HG03097 (cell line): Measurements from ENCODE around the gene GPX7.

Experiments
- ATAC-seq: cut with Tn5 transposase; IDR thresholded peaks from one replicate; pipeline ENCODE4 v1.9.1; 2021; ENCODE audit not compliant: unreplicated experiment, low FRiP score

Gene GPX7

DNA sequence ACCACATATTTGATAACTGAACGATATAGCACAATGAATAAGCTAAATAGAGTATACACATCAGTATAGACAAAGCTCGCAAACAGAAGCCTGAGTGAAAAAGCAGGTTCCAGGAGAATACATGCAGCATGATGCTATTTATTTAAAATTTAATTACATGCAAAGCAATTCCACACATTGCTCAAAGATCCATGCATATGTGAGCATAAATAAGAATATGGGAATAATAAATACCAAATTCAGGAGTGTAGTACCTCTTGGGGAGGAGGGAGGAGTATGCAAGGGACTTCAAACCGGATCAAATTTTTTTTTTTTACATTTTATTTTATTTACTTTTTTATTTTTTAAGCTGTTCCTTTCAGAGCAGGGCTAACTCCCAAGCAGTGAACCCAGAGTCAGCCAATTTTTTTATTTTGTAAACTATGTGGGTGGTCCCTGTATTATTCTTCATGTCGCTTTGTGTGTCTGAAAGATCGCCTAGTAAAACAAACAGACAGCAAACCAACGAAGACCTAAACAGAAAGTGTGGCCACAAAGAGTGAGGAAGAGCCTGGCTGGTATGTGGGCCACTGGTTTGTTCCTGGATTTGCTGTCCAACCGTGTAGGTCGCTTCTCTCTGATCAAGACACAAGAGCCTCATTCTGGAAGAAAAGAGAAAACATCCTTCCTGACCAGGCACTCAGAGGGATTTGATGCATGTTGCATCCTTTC, 26.6 kb downstream of the GPX7 start:
- no peak for ATAC-seq

DNA sequence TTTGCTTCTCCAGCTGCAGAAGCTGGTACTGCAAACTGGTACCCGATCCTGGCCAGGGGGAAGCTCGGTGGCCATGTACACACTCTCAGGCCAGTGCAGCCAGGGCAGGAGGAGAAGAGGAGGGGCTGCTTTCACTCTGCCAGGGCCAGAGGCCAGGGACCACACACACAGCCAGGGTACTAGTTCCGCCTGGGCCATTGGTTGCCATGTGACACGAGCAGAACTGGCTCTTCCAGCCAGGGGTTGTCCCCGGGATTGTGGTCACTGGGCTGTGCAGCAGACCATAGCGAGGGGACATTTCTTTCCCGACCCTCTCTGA, 27.1 kb downstream of the GPX7 start:
- ATAC-seq: no peak

DNA sequence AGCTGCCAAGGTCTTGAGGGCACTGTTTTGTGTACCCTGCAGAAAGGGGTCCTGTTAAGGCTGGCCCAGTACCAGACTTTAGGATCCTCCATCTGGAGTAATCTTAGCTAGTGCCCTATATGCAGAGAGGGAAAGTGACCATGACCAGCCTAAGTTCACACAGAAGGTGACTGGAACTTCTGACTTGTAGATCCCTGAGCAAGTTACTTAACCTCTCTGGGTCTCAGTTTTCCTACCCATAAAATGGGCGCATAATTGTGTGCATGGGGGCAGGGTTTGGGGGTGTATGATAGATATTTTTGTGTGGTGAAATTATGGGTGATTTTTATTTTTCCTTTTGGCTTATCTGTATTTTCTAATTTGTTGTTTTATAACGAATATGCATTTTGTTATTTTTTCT, 27.5 kb downstream of the GPX7 start:
- no peak for ATAC-seq

DNA sequence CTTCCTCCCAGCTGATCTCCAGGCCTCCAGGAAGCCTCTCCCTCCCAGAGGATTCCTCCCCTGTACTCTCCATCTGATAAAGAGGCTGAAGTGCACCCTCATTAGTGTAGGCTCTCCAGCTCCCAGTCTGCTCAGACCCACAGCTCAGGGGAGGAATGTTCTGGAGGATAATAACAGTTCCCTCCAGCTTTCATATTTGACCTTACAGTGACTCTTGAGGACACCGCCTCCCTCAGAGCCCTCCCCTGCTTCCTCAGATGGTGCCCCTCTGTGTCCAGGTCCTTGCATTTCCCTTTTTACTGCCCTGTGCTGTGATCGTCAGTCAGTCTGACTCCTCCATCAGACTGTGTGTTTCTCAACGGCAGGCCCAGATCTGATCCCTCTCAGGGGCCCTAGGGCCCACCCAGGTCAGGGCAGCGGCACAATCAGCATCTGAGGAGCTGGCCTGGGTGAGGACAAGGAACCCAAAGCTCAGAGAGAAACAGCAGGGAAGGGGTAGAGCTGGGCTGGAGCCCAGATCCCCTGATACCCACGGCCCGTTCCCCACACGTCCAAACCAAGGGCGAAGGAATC, 29.7 kb downstream of the GPX7 start:
- ATAC-seq: no peak

DNA sequence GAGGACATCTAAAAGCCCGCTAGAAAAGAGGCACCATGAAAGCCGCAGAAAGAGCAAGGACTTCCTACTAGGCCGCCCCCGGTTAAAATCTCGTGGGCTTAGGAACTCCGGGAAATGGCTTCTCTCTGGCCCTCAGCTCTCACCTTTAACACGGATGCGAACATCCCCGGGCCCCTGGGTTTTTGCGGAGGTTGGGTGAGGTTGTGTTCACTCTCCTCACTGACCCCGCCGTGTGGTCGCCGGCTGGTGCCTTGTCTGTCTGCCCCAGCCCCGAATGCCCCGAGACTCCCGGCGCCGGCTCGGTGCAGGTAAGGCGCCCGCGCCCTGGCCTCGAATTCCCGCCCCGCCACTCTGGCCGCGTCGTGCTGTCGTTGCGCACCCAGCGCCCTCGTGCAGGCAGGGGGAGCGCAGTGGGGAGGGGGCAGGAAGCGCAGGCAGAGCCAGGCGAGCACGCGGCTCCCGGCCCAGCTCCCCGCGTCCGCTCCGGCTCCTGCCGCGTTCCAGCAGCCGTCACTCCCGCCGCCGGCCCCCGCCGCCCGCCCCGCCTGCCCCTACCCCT, 30.6 kb downstream of the GPX7 start, which contains the start of gene SHISAL2A:
TSS of gene SHISAL2A (plus strand) at position 437 of the 559 bp plus-strand sequence. CDS start 326 bp downstream, outside the sequence.
- no peak for ATAC-seq

DNA sequence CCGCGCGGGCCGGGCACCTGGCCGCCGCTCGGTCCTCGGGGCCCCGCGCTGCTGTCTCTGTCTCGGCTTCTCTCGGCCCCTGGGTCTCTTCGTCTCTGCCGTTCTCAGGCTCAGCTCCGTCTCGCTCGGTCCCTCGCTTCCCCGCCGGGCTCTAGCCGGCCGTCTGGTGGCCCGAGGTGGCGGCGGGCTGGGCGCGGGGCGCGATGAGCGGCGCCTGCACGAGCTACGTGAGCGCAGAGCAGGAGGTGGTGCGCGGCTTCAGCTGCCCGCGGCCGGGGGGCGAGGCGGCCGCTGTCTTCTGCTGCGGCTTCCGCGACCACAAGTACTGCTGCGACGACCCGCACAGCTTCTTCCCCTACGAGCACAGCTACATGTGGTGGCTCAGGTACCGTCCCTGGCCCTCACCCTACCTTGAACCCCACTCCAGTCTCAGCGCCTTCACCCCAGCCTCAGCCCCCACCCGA, 31.2 kb downstream of the GPX7 start:
- ATAC-seq: no peak

DNA sequence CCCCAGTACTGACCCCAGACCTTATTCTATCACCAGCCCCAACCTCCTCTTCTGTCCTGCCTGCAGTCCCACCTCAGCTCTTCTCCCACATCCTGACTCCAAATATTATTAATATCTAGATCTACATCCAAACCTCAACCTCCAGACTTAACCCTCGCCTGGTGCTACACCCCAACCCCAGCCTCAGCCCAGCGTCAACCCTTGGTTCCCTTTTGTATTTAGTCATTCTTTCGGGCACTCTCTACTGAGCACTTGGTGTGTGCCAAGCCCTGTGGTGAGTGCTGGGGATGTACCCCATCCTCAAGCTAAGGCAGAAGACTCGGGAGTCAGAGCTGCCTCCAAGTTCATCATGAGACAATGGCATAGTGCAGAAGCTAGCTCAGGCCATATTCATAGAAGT, 31.9 kb downstream of the GPX7 start:
- no peak for ATAC-seq

DNA sequence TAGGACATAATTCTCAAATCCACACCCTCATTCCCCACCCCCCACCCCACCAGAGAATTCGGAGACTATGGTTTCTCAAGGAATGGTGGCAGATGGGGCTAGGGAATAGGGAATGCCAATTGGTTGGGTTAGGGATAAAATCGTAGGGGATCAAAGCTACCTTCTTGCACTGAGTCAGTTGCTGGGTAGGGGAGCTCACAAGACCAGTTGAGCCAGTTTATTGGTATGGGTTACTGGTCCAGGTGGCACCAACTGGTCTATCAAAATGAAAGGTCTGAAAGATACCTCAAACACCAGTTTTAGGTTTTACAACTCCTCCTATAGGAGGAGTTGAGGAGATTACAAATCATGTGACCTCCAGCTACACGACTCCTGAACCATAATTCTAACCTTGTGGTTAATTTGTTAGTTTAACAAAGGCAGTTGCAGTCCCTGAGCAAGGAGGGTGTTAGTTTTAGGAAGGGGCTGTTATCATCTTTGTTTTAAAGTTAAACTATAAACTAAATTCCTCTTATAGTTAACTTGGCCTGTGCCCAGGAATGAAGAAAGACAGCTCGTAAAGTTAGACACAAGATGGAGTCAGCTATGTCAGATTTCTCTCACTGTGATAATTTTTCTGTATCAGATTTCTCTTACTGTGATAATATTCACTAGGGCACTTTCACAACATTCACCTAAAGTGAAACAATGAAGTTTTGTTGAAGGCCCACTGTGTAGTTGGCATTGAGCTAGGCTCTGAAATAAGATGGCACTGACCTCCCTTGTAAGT, 33.3 kb downstream of the GPX7 start:
- no peak for ATAC-seq

DNA sequence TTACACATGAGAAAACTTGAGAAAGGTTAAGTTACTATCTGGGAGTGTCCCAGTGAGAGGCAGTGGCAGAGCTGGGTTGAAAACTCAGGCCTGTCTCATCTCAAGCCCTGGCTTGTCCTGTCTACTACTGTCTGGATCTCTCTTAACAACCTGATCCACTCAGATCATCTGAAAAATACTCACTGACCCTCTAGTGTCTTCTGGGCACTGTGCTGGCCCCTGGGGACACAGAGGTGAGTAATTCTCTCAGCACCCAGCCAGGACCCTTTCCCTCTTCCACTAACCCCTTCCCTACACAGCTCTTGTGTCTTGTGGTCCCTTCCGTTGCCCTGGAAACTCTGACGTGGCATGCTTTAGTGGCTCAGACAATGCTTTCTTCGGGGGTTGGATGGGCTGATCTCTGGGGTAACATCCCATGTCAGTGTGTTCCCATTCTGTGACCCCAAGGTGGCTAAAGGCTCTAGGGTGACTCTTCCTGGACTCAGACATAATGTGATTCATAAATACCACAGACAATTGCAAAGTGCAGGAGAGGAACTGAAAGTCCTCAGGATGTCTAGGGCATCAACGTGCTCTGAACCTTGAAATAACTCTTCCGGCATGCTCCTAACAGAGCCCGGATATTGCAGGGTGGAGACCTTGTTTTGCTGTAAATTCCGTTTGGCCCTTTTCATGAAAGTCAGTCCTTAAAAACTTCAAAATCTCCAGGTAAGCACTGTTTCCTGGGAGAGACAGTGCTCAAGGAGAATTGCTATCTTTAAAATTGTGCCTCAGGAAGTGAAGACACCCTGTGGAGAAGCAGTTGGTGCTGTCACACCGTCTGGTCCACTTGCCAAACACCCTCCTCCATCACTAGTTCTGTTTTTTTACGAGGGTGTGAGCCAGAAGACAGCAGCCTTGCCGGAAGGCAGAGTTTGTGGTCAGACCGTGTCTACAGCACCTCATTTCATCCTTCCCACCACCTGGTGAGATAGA, 34.8 kb downstream of the GPX7 start:
- ATAC-seq: peak; percentile 65

DNA sequence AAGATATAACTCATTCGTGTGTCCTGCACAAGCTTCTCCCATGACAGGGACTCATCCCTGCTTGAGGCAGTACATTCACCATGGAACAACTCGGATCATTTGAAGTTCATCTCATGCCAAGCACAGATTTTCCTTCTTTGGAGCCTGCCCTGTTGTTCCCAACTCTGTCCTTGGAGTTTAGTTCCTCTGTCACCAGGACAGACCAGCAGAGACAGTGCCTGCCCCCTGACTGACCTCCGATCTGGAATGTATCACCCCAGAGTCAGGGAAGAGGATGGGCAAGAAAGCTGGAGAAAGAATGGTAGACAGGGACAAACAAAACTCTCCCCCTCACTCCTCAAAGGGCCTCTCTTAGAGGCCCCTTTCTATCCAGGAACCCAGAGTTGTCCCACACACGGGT, 35.8 kb downstream of the GPX7 start:
- ATAC-seq: no peak

DNA sequence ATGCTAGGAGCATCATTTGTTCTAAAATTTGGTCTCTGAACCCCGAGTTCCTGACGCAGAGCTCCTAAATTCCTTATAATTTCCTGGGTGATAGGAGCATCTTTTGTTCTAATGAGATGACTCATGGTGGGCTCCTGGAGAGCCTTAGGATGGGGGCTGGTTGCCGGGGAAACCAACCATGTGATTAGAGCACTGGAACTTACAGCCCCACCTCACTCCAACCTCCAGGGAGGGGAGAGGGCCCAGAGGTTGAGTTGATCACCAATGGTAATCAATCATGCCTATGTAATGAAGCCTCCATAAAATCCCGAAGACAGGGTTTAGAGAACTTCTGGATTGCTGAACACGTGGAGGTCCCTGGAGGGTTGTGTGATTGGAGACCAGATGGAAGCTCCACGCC, 38.5 kb downstream of the GPX7 start:
- no peak for ATAC-seq

DNA sequence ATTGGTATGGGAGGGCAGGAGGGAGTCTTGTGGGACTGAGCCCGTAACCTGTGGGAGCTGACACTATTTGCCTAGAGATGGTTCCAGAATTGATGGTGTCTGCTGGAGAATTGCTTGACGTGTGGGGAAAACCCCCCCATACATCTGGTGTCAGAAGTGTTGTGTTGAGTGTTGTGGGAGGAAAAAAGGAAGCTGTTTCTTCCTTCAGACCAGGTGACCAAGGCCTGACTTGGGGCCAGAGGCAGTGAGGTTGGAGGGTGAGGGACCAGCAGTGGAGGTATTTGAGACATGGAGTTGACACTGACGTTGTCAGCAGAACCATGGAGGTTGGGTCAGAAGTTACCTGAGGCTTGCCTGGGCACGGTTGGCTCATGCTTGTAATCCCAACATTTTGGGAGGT, 39.1 kb downstream of the GPX7 start:
- ATAC-seq: no peak

DNA sequence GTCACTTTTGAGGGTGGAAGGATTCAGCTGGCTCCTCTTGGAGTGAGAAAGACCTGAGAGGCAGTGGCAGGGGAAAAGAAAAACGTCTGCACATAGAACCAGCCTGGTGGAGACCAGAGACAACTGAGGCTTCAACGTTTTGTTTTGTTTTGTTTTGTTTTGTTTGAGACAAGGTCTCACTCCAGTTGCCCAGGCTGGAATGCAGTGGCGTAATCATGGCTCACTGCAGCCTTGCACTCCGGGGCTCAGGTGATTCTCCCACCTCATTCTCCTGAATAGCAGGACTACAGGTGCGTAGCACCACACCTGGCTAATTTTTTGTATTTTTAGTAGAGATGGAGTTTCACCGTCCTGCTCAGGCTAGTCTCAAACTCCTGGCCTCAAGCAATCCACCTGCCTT, 43.1 kb downstream of the GPX7 start:
- no peak for ATAC-seq

DNA sequence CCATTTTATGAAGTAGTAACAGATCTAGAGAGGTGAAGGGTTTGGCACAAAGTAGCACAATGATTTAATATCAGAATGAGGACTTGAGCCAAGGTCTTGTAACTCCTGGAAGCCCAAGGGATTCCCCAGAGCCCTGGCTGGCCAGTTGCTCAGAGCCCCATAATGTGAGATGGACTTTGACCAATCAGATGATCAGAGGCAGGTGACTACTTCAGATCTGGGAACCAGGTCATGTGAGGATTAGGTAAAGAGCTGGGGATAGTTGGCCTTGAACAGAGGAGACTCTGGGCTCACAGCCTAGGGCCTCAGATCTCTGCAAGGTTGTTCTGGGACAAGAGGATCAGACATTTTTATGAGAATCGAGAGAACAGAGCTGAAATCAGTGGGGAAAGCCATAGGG, 49.7 kb downstream of the GPX7 start:
- no peak for ATAC-seq

DNA sequence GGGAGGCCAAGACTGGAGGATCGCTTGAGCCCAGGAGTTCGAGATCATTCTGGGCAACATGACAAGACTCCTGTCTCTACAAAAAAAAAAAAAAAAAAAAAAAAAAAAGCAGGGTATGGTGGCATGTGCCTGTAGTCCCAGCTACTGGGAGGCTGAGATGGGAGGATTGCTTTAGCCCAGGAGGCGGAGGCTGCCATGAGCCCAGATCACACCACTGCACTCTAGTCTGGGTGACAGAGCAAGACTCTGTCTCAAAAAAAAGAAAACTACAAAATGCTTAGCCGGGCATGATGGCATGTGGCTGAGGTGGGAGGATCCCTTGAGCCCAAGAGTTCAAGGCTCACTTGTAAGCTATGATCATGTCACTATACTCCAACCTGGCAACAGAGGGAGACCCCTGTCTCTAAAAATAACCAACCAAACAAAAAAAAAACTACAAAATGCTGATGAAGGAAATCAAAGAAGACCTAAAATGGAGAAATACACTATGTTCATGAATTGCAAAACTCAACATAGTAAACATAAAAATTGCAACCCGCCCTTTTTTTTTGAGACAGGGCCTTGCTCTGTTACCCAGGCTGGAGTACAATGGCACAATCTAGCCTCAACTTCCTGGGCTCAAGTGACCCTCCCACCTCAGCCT, 51.2 kb downstream of the GPX7 start:
- no peak for ATAC-seq

DNA sequence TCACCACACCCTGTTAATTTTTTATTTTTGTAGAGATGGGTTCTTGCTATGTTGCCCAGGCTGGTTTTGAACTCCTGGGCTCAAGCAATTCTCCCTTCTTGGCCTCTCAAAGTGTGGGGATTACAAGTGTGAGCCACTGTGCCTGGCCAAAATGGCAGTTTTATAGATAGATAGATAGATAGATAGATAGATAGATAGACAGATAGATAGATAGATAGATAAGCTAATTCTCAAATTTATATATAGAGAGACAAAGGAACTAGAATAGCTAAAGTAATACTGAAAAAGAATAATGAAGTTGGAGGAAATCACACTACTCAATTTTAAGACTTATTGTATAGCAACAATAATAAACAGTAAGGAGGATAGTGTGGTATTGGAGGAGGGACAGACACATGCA, 51.9 kb downstream of the GPX7 start:
- ATAC-seq: no peak

DNA sequence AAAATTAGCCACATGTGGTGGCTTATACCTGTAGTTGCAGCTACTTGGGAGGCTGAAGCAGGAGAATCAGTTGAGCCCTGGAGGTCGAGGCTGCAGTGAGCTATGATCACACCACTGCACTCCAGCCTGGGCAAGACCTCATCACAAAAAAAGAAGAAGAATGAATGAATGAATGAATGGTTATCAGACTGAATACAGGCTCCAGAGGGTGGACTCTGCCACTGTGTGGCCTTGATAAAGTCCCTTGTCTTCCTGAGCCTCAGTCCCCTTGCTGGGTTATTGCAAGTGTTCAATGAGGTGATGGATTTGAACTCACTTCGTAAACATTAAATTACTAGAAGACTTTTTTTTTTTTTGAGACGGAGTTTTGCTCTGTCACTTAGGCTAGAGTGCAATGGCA, 55.5 kb downstream of the GPX7 start:
- no peak for ATAC-seq
